Measurements from ENCODE around the gene ALX3. TPM values are rescaled to one million over a fixed set of nuclear protein-coding genes. Genes with fewer than 3 reads are reported as not detected.

Gene ALX3
- total and polyA plus RNA-seq, 2 of the 8 experiments (the other 6 are each of a cell fraction or from before 2014, with no cell fraction given) = 0.20 TPM; not detected in 1

GRCh38 chr1:110106013-110106941, 35.8 kb upstream of the ALX3 start:
- Histone ChIP-seq H3K4me3 (ENCODE audit: extremely low read depth in 1 of 4, insufficient read depth in 2 of 4, low read depth in 3 of 4, low read length in 4 of 4) (no peak overlapping the region), H3K56ac (replicated peaks; ENCODE audit: insufficient read length, low read depth, low read length) (no peak overlapping the region), H3K79me2 (ENCODE audit: control insufficient read depth in 1 of 2, insufficient read depth in 2 of 2, low read length in 2 of 2) (no peaks in the 10 kb centered on the region), H3K9me3 (ENCODE audit: insufficient read depth in 2 of 2, low read depth in 1 of 2, low read length in 1 of 2) (no peaks in the 10 kb centered on the region), H2BK15ac (ENCODE audit: low read length) (peak overlapping the region; percentile 81; the same call in 1 of the 2 replicates), H2BK20ac (ENCODE audit: low read length) (0 out of 2 replicates have a peak overlapping the region, but pooled peaks have one; percentile 2), H2BK12ac (ENCODE audit: low read depth, low read length) (peak overlapping the region; percentile 52; the same call in 1 of the 2 replicates), H3K4me1 (replicated peaks in 1 of 4; ENCODE audit: control insufficient read depth in 3 of 4, insufficient read depth in 4 of 4, low read length in 3 of 4) (no peaks in the 10 kb centered on the region), H3K18ac (ENCODE audit: extremely low read depth, low read length) (peak overlapping the region; percentile 42; the same call in 1 of the 2 replicates), H3K23ac (ENCODE audit: insufficient read length) (no peak overlapping the region), H4K8ac (ENCODE audit: extremely low read depth, insufficient read depth, low read length) (no peak overlapping the region; the same call in 1 of the 2 replicates), H2AFZ (ENCODE audit: low read length) (peak overlapping the region; percentile 61; the same call in 1 of the 2 replicates), H3K14ac (ENCODE audit: insufficient read length) (no peak overlapping the region), H3K4me2 (ENCODE audit: insufficient read depth in 1 of 2, low read depth in 2 of 2, low read length in 2 of 2) (no peak overlapping the region), H2AK5ac (ENCODE audit: low read depth, low read length) (no peak overlapping the region), H4K5ac (ENCODE audit: insufficient read length, low read depth, low read length) (no peak overlapping the region), H3K27ac (ENCODE audit: low read depth, low read length) (no peak overlapping the region), H4K20me1 (replicated peaks in 1 of 2; ENCODE audit: control insufficient read depth in 1 of 2, insufficient read depth in 2 of 2, low read length in 2 of 2) (no peaks in the 10 kb centered on the region), H4K91ac (replicated peaks; ENCODE audit: insufficient read length, low read length) (no peak overlapping the region), H3K9ac (replicated peaks in 1 of 4; ENCODE audit: extremely low read depth in 1 of 4, low read depth in 3 of 4, low read length in 3 of 4) (no peak overlapping the region), H3K4ac (replicated peaks; ENCODE audit: insufficient read length, low read depth, low read length) (peak overlapping the region; percentile 19), H3K36me3 (ENCODE audit: control insufficient read depth in 2 of 4, insufficient read depth in 4 of 4, low read length in 3 of 4) (no peaks in the 10 kb centered on the region), H2BK120ac (replicated peaks; ENCODE audit: low read depth, low read length) (no peak overlapping the region), H3K23me2 (ENCODE audit: low read depth, low read length) (no peaks in the 10 kb centered on the region), H2BK5ac (ENCODE audit: low read depth, low read length) (0 out of 2 replicates have a peak overlapping the region, but pooled peaks have one; percentile 9), H3K27me3 (replicated peaks in 1 of 4; ENCODE audit: control insufficient read depth in 3 of 4, extremely low read depth in 1 of 4, insufficient read depth in 3 of 4, low read length in 3 of 4) (no peaks in the 10 kb centered on the region; a peak in 2 of 7 replicates), H3K79me1 (ENCODE audit: low read depth, low read length) (no peaks in the 10 kb centered on the region)
- DNase-seq (ENCODE audit: low read depth in 1 of 2, low spot score in 2 of 2) (peak; percentile 51 to 84), FAIRE-seq (peak; percentile 83)
- POLR2A ChIA-PET (ENCODE audit: partially characterized antibody) = interaction anchor here (0.6 to 1.7 kb wide), 4 partner anchors 9 to 53 kb away, joined by 3 to 9 read pairs (median 4); no protein-coding TSS in a partner anchor
- WGBS, 2 experiments (ENCODE audit: extremely low coverage in 1 of 2, insufficient coverage in 1 of 2, insufficient read length in 1 of 2, insufficient replicate concordance in 2 of 2, low coverage in 1 of 2, low lambda C conversion rate in 2 of 2, missing lambda C conversion rate in 1 of 2) = 39% methylated on average over 8 of the region's 8 CpGs; no CpG with 5 or more reads in 1 of the 2 experiments
- CTCF ChIA-PET (ENCODE audit: partially characterized antibody) = interaction anchor here (0.7 to 52.4 kb wide), 32 partner anchors 10 to 390 kb away, joined by 3 to 1450 read pairs (median 4); partner anchors contain the start of genes ALX3, STRIP1 and UBL4B
- TF ChIP-seq HDAC6 (IDR thresholded peaks at IDR 0.05; ENCODE audit: low read depth, low read length) = no peak
- no peak for TF ChIP-seq SP4 (IDR thresholded peaks at IDR 0.05; ENCODE audit: low read length)
- no peak for TF ChIP-seq RBBP5 (IDR thresholded peaks at IDR 0.05; ENCODE audit: borderline replicate concordance, low read depth, low read length)
- TF ChIP-seq FOSL1 (IDR thresholded peaks at IDR 0.05; ENCODE audit: insufficient read depth, low read depth, low read length) = no peak
- peak in 1 of 2 experiments; percentile 54; a peak in 1 of 4 replicates for TF ChIP-seq SIN3A (conservative IDR thresholded peaks at IDR 0.05 in 1 of 2, IDR thresholded peaks at IDR 0.05 in 1 of 2; ENCODE audit: low read depth in 1 of 2, low read length in 2 of 2)
- no peak for TF ChIP-seq NANOG (IDR thresholded peaks at IDR 0.05; ENCODE audit: insufficient read depth, low read depth, low read length, poor library complexity, severe bottlenecking)
- TF ChIP-seq RNF2 (IDR thresholded peaks at IDR 0.05; ENCODE audit: borderline replicate concordance, low read depth, low read length, missing control alignments, poor library complexity, severe bottlenecking) = no peak
- no peak for TF ChIP-seq JUN (IDR thresholded peaks at IDR 0.05; ENCODE audit: low read depth, low read length)
- TF ChIP-seq GABPA (IDR thresholded peaks at IDR 0.05; ENCODE audit: borderline replicate concordance, insufficient read depth, low read length) = no peak
- TF ChIP-seq TEAD4 (IDR thresholded peaks at IDR 0.05; ENCODE audit: low read depth, low read length) = no peak

Data from H1 (cell line).